Stimulated activated CD8-positive, alpha-beta memory T cell treated with anti-CD3 and anti-CD28 coated beads, Interleukin-4, amount 100 ng/mL, for 1 hour (primary cell): ENCODE results near the gene LILRB3.
A peak's percentile ranks its signal among the peaks of the same experiment; 100 is the strongest.
"Not testable (repeated sequence)": the region's sequence is repeated elsewhere in the genome, so short reads cannot be mapped to it uniquely, and the experiment has no call there.

Source experiments
- DNase-seq, 2 donors: peaks; one replicate each; pipeline ENCODE4 v3.0.0-alpha.2; 2020; ENCODE audit warnings: low read depth in 2 of 2, low spot score in 1 of 2

LILRB3 gene

GRCh38 chr19:54242646-54243045, 19.8 kb upstream of the LILRB3 start, which contains the start of gene LILRA6:
TSS of gene LILRA6 (minus strand) at chr19:54242790.
- DNase-seq: not testable (repeated sequence)

DNA sequence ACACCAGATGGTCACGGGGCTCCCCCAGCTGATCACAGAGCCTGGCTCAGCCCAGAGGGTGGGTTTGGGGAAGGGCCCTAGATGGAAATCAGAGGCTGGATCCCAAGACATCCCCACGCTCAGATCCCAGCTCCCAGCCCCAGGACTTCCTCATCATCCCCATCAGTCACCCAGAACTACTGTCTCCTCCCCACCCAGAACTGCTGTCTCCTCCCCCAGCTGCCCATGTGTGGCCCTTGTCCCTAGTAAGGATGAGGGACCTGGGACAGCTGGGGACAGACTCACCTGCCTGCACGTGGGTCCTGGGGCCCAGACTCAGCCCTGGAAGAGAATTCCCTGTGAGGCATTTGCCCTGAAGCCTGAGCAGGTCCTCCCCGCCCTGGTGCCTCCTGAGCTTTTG, 19.4 kb upstream of the LILRB3 start:
- DNase-seq: not testable (repeated sequence)

DNA sequence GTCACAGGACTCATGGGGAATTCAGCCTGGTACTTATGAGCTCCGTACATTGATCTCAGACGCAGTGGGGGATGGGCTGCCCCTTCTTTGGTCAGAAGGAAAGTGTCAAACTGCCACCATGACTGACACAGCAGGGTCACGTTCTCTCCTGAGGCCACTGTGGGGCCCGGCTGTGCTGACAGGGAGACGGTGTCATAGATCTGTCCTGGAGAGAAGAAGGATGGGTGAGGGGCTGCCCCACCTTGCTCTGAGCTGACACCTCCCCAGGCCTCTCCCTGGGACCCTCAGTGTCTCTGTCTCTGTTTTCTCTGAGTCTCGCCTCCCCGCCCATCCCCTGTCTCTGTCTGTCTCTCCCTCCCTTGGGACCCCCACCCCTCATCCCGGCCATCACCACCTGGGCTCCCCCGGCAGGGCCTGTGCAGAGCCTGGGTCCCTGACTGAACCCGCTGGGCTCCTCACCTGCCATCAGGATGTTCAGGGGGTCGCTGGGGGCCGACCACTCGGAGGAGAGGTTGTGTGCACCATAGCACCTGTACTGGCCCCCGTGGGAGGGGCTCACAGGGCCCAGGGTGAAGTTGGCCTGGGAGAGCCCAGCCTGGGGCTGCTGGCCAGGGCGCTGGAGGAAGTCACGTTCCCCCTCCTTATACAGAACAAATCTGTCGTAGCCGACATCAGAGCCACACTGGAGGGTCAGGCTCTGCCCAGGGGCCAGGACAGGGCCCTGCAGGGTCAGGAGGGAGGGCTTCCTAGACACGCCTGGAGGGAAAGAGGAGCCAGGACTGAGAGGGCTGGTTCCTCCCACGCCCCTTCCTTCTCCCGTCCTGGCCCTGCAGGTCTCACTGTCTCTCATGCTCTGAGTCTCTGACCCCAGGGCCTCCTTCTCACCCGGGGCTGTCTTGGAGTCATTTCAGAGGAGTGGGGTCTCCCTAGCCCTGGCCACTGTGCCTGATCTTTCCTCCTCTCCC, 17.8 kb upstream of the LILRB3 start:
- not testable (repeated sequence) for DNase-seq

DNA sequence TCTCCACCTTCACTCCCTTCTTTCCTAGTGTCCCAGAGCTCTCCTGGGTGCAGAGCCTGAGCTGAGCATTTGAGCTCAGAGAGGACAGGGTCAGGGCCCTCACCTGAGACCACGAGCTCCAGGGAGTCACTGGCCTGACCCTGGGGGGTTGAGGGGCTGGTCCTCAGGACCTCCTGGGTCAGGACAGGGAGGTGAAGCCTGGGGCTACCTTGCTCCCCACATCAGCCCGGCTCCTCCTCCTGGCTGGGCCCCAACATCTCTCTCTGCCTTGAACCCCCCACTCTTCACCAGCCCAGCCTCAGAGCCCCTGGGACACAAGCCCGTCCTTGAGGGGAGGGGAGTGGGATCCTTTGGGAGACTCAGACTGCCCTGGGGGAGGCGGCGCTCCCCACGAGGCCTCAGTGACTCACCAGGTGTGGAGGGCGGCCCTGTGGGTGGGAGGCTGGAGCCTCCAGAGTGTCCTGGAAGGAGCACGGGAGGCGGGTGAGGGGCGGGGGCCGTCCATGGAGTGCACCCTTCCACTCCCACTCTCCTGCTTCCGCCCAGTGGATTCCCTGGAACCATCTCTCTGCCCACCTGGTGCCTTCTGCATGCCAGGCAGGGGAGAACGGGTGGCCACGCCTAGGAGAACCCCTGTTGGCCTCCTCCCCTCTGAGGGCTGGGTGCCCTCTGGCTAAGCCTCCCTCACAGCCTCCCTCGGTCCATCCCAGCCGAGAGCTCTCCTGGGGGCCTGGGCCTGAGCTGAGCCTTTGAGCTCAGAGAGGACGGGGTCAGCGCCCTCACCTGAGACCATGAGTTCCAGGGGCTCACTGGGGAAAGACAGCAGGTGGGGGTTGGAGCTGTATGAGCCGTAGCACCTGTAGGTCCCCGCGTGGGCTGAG, 16.9 kb upstream of the LILRB3 start:
- DNase-seq: not testable (repeated sequence)

- no peak for DNase-seq
Observed at GRCh38 chr19:54233941-54234340, 11.1 kb upstream of the LILRB3 start.

GRCh38 chr19:54231077-54231931, 8.5 kb upstream of the LILRB3 start:
- peak; percentile 73 to 78 for DNase-seq

GRCh38 chr19:54230031-54230430, 7.2 kb upstream of the LILRB3 start:
- DNase-seq: no peak

DNA sequence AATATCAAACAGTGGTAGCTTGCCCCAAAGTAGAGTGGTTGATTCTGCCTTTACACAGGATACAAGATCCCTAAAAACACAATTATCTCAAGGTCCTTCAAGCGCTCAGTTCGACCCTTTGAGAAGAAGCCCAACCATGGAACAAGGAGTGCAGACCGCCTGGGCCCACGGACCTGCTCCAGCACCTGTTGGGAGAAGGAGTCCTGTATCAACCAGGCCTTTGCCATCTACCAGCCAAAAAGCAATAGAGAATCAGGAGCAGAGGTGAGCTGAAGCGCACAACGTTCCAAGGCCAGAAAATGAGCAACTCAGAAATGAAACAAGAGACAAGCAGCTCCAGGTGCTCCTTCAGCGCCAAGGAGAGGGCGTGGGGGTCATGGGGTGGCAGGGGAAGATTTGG, 6.3 kb upstream of the LILRB3 start:
- no peak for DNase-seq

- DNase-seq: not testable (repeated sequence)
Observed at GRCh38 chr19:54224619-54225018, 1.8 kb upstream of the LILRB3 start.

GRCh38 chr19:54223937-54224281, 1.1 kb upstream of the LILRB3 start:
- not testable (repeated sequence) for DNase-seq

DNA sequence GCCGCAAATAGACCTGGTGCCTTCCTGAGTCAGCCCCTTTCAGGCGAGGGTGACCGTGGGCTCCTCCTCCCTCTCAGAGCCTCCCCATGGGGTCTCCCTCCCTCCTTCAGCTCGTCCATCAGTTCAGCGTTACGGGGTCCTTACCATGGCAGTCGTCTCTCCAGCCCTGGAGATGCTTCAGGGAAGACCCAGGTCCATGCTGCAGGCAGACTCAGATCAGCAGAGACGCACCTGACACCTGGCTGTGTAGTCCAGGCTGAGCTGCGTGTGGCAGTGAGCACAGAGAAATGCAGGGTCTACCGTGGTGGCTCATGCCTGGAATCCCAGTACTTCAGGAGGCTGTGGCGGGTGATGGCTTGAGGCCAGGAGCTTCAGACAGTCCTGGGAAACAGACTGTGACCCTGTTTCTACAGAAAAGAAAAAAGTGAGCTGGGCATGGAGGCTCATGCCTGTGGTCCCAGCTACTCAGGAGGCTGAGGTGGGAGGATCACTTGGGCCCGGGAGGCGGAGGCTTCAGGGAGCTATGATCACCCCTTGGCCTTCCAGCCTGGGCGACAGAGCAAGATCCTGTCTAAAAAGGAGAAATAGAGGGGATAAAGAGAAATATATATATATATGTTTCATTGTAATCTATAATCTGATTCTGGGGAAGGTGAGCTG, 600 bp upstream of the LILRB3 start:
- not testable (repeated sequence) for DNase-seq

- not testable (repeated sequence) for DNase-seq
Observed at GRCh38 chr19:54221947-54222346, 860 bp downstream of the LILRB3 start.

- not testable (repeated sequence) for DNase-seq
Observed at GRCh38 chr19:54219702-54220101, 3.1 kb downstream of the LILRB3 start.

GRCh38 chr19:54218960-54219661, 3.7 kb downstream of the LILRB3 start:
- no peak for DNase-seq

GRCh38 chr19:54218259-54218658, 4.5 kb downstream of the LILRB3 start:
- no peak for DNase-seq

DNA sequence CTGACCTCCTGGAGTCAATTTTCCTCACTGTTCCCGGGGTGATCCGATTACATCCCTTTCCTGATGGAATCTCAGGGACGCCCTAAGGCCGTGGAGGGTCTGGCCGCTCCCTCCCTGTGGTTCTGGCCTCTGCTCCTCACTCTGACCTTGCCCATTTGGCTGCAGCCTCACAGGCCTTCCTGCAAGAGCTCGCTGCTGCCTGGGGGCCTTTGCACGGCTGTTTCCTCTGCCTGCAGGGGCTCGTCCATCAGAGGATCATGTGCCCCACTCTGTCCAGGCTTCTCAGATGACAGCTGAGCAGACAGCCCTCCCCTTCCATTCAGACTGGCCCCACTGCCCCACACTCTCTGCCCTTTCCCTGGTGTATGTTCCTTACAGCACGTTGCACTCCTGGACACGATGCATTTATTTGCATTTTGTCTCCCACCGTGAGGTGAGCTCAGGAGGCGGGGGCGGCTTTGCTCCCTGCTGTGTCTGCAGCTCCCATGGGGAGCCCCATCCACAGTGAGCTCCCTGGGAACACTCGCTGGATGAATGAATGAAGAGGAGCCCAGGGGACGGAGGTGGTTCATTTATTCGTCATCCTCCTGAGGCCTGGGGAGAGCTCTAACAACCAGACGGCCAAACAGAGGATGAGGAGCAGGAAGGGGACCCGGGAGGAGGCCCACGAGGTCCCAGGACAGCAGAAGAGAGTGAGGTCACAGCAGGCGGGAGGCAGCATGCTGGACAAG, 5.1 kb downstream of the LILRB3 start:
- not testable (repeated sequence) for DNase-seq

GRCh38 chr19:54216869-54217268, 5.9 kb downstream of the LILRB3 start:
- DNase-seq: no peak

DNA sequence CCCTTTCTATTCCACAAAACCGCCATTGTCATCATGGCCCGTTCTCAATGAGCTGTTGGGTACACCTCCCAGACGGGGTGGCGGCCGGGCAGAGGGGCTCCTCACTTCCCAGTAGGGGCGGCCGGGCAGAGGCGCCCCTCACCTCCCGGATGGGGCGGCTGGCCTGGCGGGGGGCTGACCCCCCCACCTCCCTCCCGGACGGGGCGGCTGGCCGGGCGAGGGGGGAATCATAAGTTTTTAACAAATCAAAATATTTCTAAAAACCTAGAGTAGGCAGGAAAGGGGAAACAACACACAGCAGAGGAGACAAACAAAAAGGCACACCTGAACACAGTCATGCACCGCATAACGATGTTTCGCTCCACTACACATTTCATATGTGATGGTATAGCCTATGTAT, 8.1 kb downstream of the LILRB3 start:
- DNase-seq: not testable (repeated sequence)

DNA sequence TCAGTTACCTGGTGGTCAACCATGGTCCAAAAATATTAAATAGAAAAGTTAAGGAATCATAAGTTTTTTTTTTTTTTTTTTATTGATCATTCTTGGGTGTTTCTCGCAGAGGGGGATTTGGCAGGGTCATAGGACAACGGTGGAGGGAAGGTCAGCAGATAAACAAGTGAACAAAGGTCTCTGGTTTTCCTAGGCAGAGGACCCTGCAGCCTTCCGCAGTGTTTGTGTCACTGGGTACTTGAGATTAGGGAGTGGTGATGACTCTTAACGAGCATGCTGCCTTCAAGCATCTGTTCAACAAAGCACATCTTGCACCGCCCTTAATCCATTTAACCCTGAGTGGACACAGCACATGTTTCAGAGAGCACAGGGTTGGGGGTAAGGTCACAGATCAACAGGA, 8.6 kb downstream of the LILRB3 start:
- not testable (repeated sequence) for DNase-seq
